K562 (cell line): ENCODE measurements around the gene NOD1. TPM values are rescaled to one million over a fixed set of nuclear protein-coding genes. Genes with fewer than 3 reads are reported as not detected.

Experiments used
- ATAC-seq: fragments of 200-7000 bp; cut with Tn5 transposase; 3 replicates; pipeline ENCODE4 v1.9.1; 2020; ENCODE audit warnings: moderate library complexity
- BruUV-seq: library from RNA; stranded (reverse); fragments of 400-500 nt; replicated peaks from 2 replicates; lab custom pipeline; 2021; lab: Mats Ljungman, UMichigan
- CTCF ChIA-PET: fragments of 300-600 bp; formaldehyde crosslinking; extraction: SDS; loops from one replicate; lab custom pipeline; 2021; ENCODE audit warnings: low intra/inter-chr PET ratio; lab: Yijun Ruan, JAX
- POLR2A ChIA-PET: fragments of 300-600, 350-650 bp; sonication (Branson Sonifier 250); formaldehyde crosslinking; extraction: SDS; loops from one replicate; lab custom pipeline; 2021; ENCODE audit warnings: antibody characterized with exemption, inconsistent platforms; lab: Yijun Ruan, JAX
- DNase-seq, 4 experiments: peaks; one replicate each; pipeline versions ENCODE4 v3.0.0 to v3.0.0-alpha.2; 2011 to 2018; ENCODE audit warnings: low spot score in 3 of 4, mixed read lengths in 3 of 4; ENCODE audit errors: extremely low read depth in 1 of 4
- FAIRE-seq: peaks from 2 replicates; lab custom pipeline; 2011; peaks lifted over from hg19 to GRCh38; lab: Jason Lieb, UNC
- H2AFZ ChIP-seq: 2 replicates; pipeline ENCODE4 v1.6.0; 2011; ENCODE audit warnings: low read depth, low read length, control low read depth, inconsistent platforms
- H3K27ac ChIP-seq: fragments of 200-600 bp; 3 replicates; pipeline ENCODE4 v1.8.0; 2011; ENCODE audit warnings: low read depth, mild to moderate bottlenecking, control low read depth, inconsistent platforms, low read length, moderate library complexity, mixed read lengths; ENCODE audit errors: extremely low read depth
- H3K27me3 ChIP-seq, 2 experiments: fragments of 300-600 bp in 1 of 2; 2 replicates in 1 of 2; 3 replicates in 1 of 2; pipeline versions ENCODE4 v1.6.0 to v1.8.0; 2011; ENCODE audit warnings: inconsistent platforms in 2 of 2, low read length in 2 of 2, mild to moderate bottlenecking in 1 of 2, mixed read lengths in 1 of 2, moderate library complexity in 1 of 2; ENCODE audit not compliant: control insufficient read depth in 2 of 2, insufficient read depth in 2 of 2
- H3K36me3 ChIP-seq: fragments of 300-600 bp; 3 replicates; pipeline ENCODE4 v1.8.0; 2011; ENCODE audit warnings: mild to moderate bottlenecking, low read length, inconsistent platforms; ENCODE audit not compliant: control insufficient read depth, insufficient read depth
- H3K4me1 ChIP-seq, 2 experiments: fragments of 200-600 bp in 1 of 2; replicated peaks in 1 of 2; 2 replicates in 1 of 2; 3 replicates in 1 of 2; pipeline versions ENCODE4 v1.5.1 to v1.8.0; 2011; ENCODE audit warnings: inconsistent platforms in 2 of 2, low read length in 2 of 2, mild to moderate bottlenecking in 1 of 2, mixed read lengths in 1 of 2, moderate library complexity in 1 of 2; ENCODE audit not compliant: control insufficient read depth in 2 of 2, insufficient read depth in 2 of 2
- H3K4me2 ChIP-seq: 2 replicates; pipeline ENCODE4 v1.6.1; 2011; ENCODE audit warnings: low read length, control low read depth, inconsistent platforms, mixed read lengths; ENCODE audit not compliant: insufficient read depth
- H3K4me3 ChIP-seq: fragments of 200-600 bp; sonication (generic), shearing (Covaris generic); 2 replicates; pipeline ENCODE4 v1.5.1; 2016; ENCODE audit warnings: control low read depth, inconsistent platforms
- H3K79me2 ChIP-seq: fragments of 200-600 bp; 3 replicates; pipeline ENCODE4 v1.8.0; 2011; ENCODE audit warnings: low read length, inconsistent platforms; ENCODE audit not compliant: control insufficient read depth, insufficient read depth
- H3K9ac ChIP-seq, 2 experiments: 2 replicates each; pipeline versions ENCODE4 v1.6.0 to v1.6.1; 2011; ENCODE audit warnings: low read depth in 2 of 2, low read length in 2 of 2, control low read depth in 1 of 2, inconsistent platforms in 1 of 2, mild to moderate bottlenecking in 1 of 2, mixed read lengths in 1 of 2; ENCODE audit not compliant: insufficient read depth in 1 of 2
- H3K9me1 ChIP-seq: one replicate; pipeline ENCODE4 v1.6.0; 2011; ENCODE audit warnings: inconsistent platforms, mild to moderate bottlenecking, low read length, moderate library complexity; ENCODE audit not compliant: control insufficient read depth, insufficient read depth
- H3K9me3 ChIP-seq: replicated peaks from 2 replicates; pipeline ENCODE4 v1.5.1; 2011; ENCODE audit warnings: low read depth, low read length, inconsistent platforms; ENCODE audit not compliant: control insufficient read depth, insufficient read depth
- H4K20me1 ChIP-seq: replicated peaks from 2 replicates; pipeline ENCODE4 v1.6.1; 2011; ENCODE audit warnings: low read length, inconsistent platforms, mixed read lengths; ENCODE audit not compliant: control insufficient read depth, insufficient read depth
- MCM5 ChIP-seq: fragments of 450-650 bp; IDR thresholded peaks from 2 replicates; pipeline ENCODE4 v1.6.1; 2016; ENCODE audit warnings: low read depth
- WGBS: fragments of 100-300 bp; shearing (Covaris generic); methylation state at CpG from one replicate; pipeline ENCODE4 v1.1.6; 2016; ENCODE audit warnings: low coverage, mixed read lengths; ENCODE audit not compliant: insufficient coverage; ENCODE audit errors: missing lambda C conversion rate; 5-methylcytosine and 5-hydroxymethylcytosine counted together
- in situ Hi-C: fragments of 300-500 bp; cut with MboI; formaldehyde crosslinking; loops from 4 replicates; pipeline ENCODE4 v1.15.0; 2018; ENCODE audit warnings: inconsistent platforms, mixed read lengths
- intact Hi-C: fragments of 100-400 bp; cut with micrococcal nuclease; formaldehyde crosslinking; loops from 2 replicates; pipeline ENCODE4 v1.14.2; 2022
- polyA plus RNA-seq, 8 experiments: library from polyadenylated mRNA; depleted of rRNA in 4 of 8; stranded (reverse) in 5 of 8; unstranded in 3 of 8; fragments of >200 nt; fragmentation: Nextera tagmentation in 2 of 8; fragmentation: Illumina TruSeq in 1 of 8; extraction: Ambion mirVana in 2 of 8; extraction: Trizol in 1 of 8; gene quantifications; 2 replicates each; pipeline versions ENCODE4 v1.2.1 to v1.2.3, GENCODE V29; 2011 to 2014; ENCODE audit warnings: inconsistent platforms in 1 of 8, missing spikeins in 1 of 8
- total RNA-seq, 7 experiments: library from RNA; depleted of rRNA in 6 of 7; stranded (reverse); fragments of >200 nt in 6 of 7; fragmentation: Illumina TruSeq in 2 of 7; extraction: Trizol in 2 of 7; gene quantifications; 2 replicates each; pipeline versions ENCODE4 v1.2.1 to v1.2.3, GENCODE V29; 2011 to 2021; ENCODE audit warnings: low replicate concordance in 1 of 7
- TF ChIP-seq, protein P1 (sequence below): sonication (generic); formaldehyde crosslinking; IDR thresholded peaks from 2 replicates; pipeline ENCODE4 v1.8.1; 2023; ENCODE audit warnings: missing genetic modification reagents, mild to moderate bottlenecking, borderline replicate concordance

Gene NOD1
- total and polyA plus RNA-seq, 9 of the 15 experiments (the other 6 are each of a cell fraction or from before 2014, with no cell fraction given) = 0.34 to 7.1 (median 4.7) TPM

- TF ChIP-seq MCM5 = no peak
- TF ChIP-seq, protein P1, sequence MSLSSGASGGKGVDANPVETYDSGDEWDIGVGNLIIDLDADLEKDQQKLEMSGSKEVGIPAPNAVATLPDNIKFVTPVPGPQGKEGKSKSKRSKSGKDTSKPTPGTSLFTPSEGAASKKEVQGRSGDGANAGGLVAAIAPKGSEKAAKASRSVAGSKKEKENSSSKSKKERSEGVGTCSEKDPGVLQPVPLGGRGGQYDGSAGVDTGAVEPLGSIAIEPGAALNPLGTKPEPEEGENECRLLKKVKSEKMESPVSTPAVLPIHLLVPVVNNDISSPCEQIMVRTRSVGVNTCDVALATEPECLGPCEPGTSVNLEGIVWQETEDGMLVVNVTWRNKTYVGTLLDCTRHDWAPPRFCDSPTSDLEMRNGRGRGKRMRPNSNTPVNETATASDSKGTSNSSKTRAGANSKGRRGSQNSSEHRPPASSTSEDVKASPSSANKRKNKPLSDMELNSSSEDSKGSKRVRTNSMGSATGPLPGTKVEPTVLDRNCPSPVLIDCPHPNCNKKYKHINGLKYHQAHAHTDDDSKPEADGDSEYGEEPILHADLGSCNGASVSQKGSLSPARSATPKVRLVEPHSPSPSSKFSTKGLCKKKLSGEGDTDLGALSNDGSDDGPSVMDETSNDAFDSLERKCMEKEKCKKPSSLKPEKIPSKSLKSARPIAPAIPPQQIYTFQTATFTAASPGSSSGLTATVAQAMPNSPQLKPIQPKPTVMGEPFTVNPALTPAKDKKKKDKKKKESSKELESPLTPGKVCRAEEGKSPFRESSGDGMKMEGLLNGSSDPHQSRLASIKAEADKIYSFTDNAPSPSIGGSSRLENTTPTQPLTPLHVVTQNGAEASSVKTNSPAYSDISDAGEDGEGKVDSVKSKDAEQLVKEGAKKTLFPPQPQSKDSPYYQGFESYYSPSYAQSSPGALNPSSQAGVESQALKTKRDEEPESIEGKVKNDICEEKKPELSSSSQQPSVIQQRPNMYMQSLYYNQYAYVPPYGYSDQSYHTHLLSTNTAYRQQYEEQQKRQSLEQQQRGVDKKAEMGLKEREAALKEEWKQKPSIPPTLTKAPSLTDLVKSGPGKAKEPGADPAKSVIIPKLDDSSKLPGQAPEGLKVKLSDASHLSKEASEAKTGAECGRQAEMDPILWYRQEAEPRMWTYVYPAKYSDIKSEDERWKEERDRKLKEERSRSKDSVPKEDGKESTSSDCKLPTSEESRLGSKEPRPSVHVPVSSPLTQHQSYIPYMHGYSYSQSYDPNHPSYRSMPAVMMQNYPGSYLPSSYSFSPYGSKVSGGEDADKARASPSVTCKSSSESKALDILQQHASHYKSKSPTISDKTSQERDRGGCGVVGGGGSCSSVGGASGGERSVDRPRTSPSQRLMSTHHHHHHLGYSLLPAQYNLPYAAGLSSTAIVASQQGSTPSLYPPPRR = no peak
- Histone ChIP-seq H3K9me3 (no peaks in the 10 kb centered on the region), H3K4me1 (peaks cover 0 to 4% of the 10 kb centered on the region in 2 experiments; a peak in 1 of 5 replicates), H4K20me1 (no peaks in the 10 kb centered on the region), H3K9me1 (no peaks in the 10 kb centered on the region), H3K79me2 (no peaks in the 10 kb centered on the region), H3K4me2 (no peak overlapping the region), H3K36me3 (0 out of 3 replicates have a peak, but pooled peaks cover 3% of the 10 kb centered on the region), H3K27me3 (no peaks in the 10 kb centered on the region), H2AFZ (no peak overlapping the region), H3K9ac (no peak overlapping the region), H3K4me3 (no peak overlapping the region), H3K27ac (no peak overlapping the region)
- BruUV-seq = no TSS peak
- DNase-seq (no peak), ATAC-seq (no peak), FAIRE-seq (peak; percentile 42)
- ChIA-PET CTCF (no interaction called here), POLR2A (interaction anchor here (1.2 to 1.8 kb wide), 2 partner anchors 8 to 15 kb away, joined by 3 to 4 read pairs; no protein-coding TSS in a partner anchor)
- 55% methylated on average over 3 of the region's 3 CpGs for WGBS
- intact Hi-C loops (no loop called here), in situ Hi-C loops (no loop called here)
Measured at GRCh38 chr7:30453921-30454320, 24.7 kb downstream of the NOD1 start.
